ENCODE measurements around the gene GABARAPL1.

DNA sequence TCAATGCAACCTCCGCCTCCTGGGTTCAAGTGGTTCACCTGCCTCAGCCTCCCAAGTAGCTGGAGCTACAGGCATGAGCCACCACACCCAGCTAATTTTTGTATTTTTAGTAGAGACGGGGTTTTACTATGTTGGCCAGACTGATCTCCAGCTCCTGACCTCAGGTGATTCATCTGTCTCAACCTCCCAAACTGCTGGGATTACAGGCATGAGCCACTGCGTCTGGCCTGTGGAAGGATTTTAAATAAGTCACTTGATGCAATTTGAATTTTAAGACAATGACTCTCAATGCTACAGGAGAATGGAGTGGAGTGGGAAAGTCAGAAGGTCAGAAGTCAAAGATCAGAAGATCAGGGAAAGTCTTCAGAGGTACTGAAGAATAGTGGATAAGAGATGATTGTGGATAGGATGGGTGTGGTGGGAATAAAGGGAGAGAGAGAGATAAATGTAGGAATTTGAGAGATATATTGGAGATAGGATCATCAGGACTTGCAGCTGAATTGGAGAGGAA lies 18.5 kb upstream of the GABARAPL1 start:
- TF ChIP-seq POLR2A (IDR thresholded peaks at IDR 0.05; ENCODE audit: low read depth, low read length) (no peak), BCL11A (IDR thresholded peaks at IDR 0.05; ENCODE audit: low read depth, low read length) (no peak), EGR1 (IDR thresholded peaks at IDR 0.05; ENCODE audit: borderline replicate concordance in 1 of 2, low read depth in 2 of 2, low read length in 2 of 2) (no peak), CBX5 (IDR thresholded peaks at IDR 0.05; ENCODE audit: low read depth) (no peak), CTCF (IDR thresholded peaks at IDR 0.05 in 2 of 3, conservative IDR thresholded peaks at IDR 0.05 in 1 of 3; ENCODE audit: control insufficient read depth in 2 of 3, extremely low read depth in 1 of 3, insufficient read depth in 1 of 3, low read depth in 3 of 3, low read length in 3 of 3) (no peak), SIN3A (IDR thresholded peaks at IDR 0.05; ENCODE audit: low read depth, low read length) (no peak), POLR2AphosphoS5 (IDR thresholded peaks at IDR 0.05; ENCODE audit: low read length) (no peak)

All from GM12878 (cell line).